ENCODE data around the gene P2RY8. TPM values are rescaled to one million over a fixed set of nuclear protein-coding genes. Genes with fewer than 3 reads are reported as not detected.
"Not testable (repeated sequence)": the region's sequence is repeated elsewhere in the genome, so short reads cannot be mapped to it uniquely, and the experiment has no call there.

P2RY8 gene
- total and polyA plus RNA-seq, 2 experiments from 2014 or later, result not detected

GRCh38 chrX:1546691-1547251 is 9.8 kb upstream of the P2RY8 start:
- no peak for DNase-seq (ENCODE audit: low read depth in 1 of 2, low spot score in 1 of 2)

DNA sequence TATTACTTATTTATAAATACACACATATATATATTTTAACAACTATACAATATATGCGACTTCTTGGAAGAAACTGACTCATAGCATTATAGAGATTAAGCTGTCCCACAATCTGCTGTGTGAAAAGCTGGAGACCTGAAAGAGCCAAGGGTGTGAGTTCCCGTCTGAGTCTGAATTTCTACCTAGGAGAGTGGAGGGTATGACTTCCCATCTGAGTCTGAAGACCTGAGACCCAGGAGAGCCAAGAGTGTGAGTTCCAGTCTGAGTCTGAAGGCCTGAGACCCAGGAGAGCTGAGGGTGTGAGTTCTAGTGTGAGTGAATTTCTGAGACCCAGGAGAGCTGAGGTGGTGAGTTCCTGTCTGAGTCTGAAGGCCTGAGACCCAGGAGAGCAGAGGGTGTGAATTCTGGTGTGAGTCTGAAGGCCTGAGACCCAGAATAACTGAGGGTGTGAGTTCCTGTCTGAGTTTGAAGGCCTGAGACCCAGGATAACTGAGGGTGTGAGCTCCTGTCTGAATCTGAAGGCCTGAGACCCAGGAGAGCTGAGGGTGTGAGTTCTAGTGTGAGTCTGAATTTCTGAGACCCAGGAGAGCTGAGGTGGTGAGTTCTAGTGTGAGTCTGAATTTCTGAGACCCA is 8.9 kb upstream of the P2RY8 start:
- H3K4me1 ChIP-seq (ENCODE audit: low read depth), result no peaks in the 10 kb centered on the region
- no peak overlapping the region for H3K4me3 ChIP-seq
- TF ChIP-seq CTCF (IDR thresholded peaks at IDR 0.05; ENCODE audit: low read depth, low read length), result no peak
- no peak for DNase-seq (ENCODE audit: low read depth in 1 of 2, low spot score in 1 of 2)
- no peaks in the 10 kb centered on the region for H3K9me3 ChIP-seq (ENCODE audit: low read depth)
- no peak overlapping the region for H3K27ac ChIP-seq
- H3K27me3 ChIP-seq, result no peaks in the 10 kb centered on the region
- H3K36me3 ChIP-seq, result no peaks in the 10 kb centered on the region

More at GRCh38 chrX:1546691-1547251, 9.8 kb upstream of the P2RY8 start:
- Histone ChIP-seq H3K27ac (no peak overlapping the region), H3K4me1 (ENCODE audit: low read depth) (no peaks in the 10 kb centered on the region), H3K4me3 (no peak overlapping the region), H3K36me3 (no peaks in the 10 kb centered on the region), H3K27me3 (no peaks in the 10 kb centered on the region), H3K9me3 (ENCODE audit: low read depth) (no peaks in the 10 kb centered on the region)
- TF ChIP-seq CTCF (IDR thresholded peaks at IDR 0.05; ENCODE audit: low read depth, low read length), result no peak

DNA sequence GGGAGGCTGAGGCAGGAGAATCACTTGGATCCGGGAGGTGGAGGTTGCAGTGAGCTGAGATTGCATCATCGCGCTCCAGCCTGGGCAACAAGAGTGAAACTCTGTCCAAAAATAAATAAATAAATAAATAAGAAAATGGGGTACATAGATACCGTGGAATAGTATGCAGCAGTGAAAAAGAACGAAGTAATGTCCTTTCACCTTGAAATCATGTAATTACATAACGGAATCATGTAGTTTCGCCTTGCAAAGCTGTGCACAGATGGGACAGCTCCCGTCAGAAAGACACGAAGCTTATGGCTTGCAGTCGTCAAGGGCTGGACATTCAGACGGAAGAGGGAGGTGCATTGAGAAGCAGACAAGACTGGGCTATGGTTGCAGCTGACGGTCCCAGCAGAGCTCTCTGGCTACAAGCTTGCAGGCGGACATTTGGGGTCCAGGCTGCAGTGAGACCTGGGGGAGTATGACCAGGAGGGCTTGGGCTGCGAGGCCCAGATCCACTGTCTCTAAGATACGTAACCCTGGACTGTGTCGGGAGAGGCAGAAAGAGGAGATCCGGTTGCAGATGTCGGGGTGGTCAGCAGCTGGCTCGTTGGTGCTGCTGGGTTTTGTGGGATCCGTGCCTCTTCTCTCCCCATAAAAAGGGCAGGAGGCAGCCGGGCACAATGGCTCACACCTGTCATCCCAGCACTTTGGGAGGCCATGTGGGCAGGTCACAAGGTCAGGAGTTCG is 6.2 kb upstream of the P2RY8 start:
- Histone ChIP-seq H3K27ac (no peak overlapping the region), H3K4me1 (ENCODE audit: low read depth) (no peaks in the 10 kb centered on the region), H3K4me3 (no peak overlapping the region), H3K9me3 (ENCODE audit: low read depth) (no peaks in the 10 kb centered on the region), H3K27me3 (no peaks in the 10 kb centered on the region), H3K36me3 (no peaks in the 10 kb centered on the region)
- TF ChIP-seq CTCF (IDR thresholded peaks at IDR 0.05; ENCODE audit: low read depth, low read length), result no peak
- no peak for DNase-seq (ENCODE audit: low read depth in 1 of 2, low spot score in 1 of 2)

DNA sequence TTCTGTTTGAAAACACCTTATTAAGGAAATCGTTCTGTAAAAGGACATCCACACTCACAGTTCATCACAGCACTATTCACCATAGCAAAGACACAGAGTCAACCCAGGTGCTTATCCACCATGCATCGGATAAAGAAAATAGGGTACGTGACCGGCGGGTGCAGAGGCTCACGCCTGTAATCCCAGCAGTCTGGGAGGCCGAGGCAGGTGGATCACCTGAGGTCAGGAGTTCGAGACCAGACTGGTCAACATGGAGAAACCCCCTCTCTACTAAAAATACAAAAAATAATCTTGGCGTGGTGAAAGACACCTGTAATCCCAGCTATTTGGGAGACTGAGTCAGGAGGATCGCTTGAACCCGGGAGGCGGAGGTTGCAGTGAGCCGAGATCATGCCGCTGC is 2.2 kb upstream of the P2RY8 start:
- not testable (repeated sequence) for H3K27me3 ChIP-seq; H3K36me3 ChIP-seq; H3K9me3 ChIP-seq (ENCODE audit: low read depth); H3K27ac ChIP-seq; DNase-seq (ENCODE audit: low read depth in 1 of 2, low spot score in 1 of 2); H3K4me1 ChIP-seq (ENCODE audit: low read depth); H3K4me3 ChIP-seq

DNA sequence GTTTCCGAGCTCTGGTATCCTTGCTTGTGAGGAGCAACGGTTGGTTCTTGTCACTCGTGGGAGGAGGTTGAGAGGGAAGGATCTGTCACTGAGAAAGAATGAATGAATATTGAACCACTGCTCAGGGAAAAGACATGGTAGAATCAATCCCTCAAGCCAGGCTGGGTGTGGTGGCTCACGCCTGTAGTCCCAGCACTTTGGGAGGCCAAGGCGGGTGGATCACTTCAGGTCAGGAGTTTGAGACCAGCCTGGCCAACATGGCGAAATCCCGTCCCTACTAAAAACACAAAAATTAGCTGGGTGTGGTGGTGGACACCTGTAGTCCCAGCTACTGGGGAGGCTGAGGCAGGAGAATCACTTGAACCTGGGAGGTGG is 718 bp upstream of the P2RY8 start:
- H3K27me3 ChIP-seq; H3K27ac ChIP-seq; H3K9me3 ChIP-seq (ENCODE audit: low read depth); DNase-seq (ENCODE audit: low read depth in 1 of 2, low spot score in 1 of 2); H3K36me3 ChIP-seq; H3K4me1 ChIP-seq (ENCODE audit: low read depth); H3K4me3 ChIP-seq: not testable (repeated sequence)

DNA sequence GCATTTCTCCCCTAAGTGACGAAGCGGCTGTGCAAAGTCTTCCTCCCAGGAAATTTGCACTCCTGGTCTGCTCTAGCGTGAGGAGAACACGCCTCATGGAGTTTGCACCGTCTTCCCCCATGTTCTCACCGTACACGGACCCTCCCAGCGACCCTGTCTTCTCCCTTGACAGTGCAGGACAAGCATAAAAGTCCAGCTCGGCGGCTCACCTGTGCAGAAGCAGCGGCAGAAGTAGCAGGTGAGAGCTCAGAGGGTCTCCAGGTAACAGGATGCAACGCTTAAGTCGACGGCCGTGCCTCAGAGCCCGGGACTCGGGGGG is 314 bp downstream of the P2RY8 start:
- no peak overlapping the region for H3K27ac ChIP-seq
- TF ChIP-seq CTCF (IDR thresholded peaks at IDR 0.05; ENCODE audit: low read depth, low read length), result no peak
- no peak overlapping the region for H3K4me3 ChIP-seq
- no peaks in the 10 kb centered on the region for H3K9me3 ChIP-seq (ENCODE audit: low read depth)
- no peak for DNase-seq (ENCODE audit: low read depth in 1 of 2, low spot score in 1 of 2)
- H3K27me3 ChIP-seq, result no peaks in the 10 kb centered on the region
- H3K36me3 ChIP-seq, result no peaks in the 10 kb centered on the region
- H3K4me1 ChIP-seq (ENCODE audit: low read depth), result no peaks in the 10 kb centered on the region
